ENCODE measurements around the gene TSPAN5. TPM values are rescaled to one million over a fixed set of nuclear protein-coding genes. Genes with fewer than 3 reads are reported as not detected.

The TSPAN5 gene
- total and polyA plus RNA-seq, 10 donors = 4.6 to 33.6 (median 22.9) TPM

GRCh38 chr4:98610926-98611676, 47.3 kb downstream of the TSPAN5 start:
- Histone ChIP-seq H3K4me1 (peaks cover 0 to 33% (median 6%) of the 10 kb centered on the region in 6 donors), H3K36me3 (no peaks in the 10 kb centered on the region), H3K27me3 (replicated peaks in 1 of 7) (no peaks in the 10 kb centered on the region), H3K9me3 (no peaks in the 10 kb centered on the region), H3K27ac (no peak overlapping the region), H3K4me3 (no peak overlapping the region)
- 65 to 81% (median 71%) methylated on average over 6 of the region's 6 CpGs for WGBS, 5 donors
- DNase-seq = no peak
- intact Hi-C loops (cut with DNase I; ENCODE audit: low total_unique reads) = no loop called here
- TF ChIP-seq POLR2AphosphoS5 (IDR thresholded peaks at IDR 0.05) = no peak

GRCh38 chr4:98610431-98610830, 48.0 kb downstream of the TSPAN5 start:
- Histone ChIP-seq H3K9me3 (no peaks in the 10 kb centered on the region), H3K4me1 (peaks cover 0 to 33% (median 6%) of the 10 kb centered on the region in 6 donors), H3K36me3 (no peaks in the 10 kb centered on the region), H3K4me3 (no peak overlapping the region), H3K27me3 (replicated peaks in 1 of 7) (no peaks in the 10 kb centered on the region), H3K27ac (no peak overlapping the region)
- TF ChIP-seq, protein P1, sequence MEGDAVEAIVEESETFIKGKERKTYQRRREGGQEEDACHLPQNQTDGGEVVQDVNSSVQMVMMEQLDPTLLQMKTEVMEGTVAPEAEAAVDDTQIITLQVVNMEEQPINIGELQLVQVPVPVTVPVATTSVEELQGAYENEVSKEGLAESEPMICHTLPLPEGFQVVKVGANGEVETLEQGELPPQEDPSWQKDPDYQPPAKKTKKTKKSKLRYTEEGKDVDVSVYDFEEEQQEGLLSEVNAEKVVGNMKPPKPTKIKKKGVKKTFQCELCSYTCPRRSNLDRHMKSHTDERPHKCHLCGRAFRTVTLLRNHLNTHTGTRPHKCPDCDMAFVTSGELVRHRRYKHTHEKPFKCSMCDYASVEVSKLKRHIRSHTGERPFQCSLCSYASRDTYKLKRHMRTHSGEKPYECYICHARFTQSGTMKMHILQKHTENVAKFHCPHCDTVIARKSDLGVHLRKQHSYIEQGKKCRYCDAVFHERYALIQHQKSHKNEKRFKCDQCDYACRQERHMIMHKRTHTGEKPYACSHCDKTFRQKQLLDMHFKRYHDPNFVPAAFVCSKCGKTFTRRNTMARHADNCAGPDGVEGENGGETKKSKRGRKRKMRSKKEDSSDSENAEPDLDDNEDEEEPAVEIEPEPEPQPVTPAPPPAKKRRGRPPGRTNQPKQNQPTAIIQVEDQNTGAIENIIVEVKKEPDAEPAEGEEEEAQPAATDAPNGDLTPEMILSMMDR (IDR thresholded peaks at IDR 0.05 in 8 of 11, conservative IDR thresholded peaks at IDR 0.05 in 3 of 11) = no peak
- TF ChIP-seq POLR2AphosphoS5 (IDR thresholded peaks at IDR 0.05) = no peak
- TF ChIP-seq POLR2A (IDR thresholded peaks at IDR 0.05) = no peak
- 64 to 93% (median 82%) methylated on average over 6 of the region's 6 CpGs for WGBS, 5 donors
- DNase-seq = no peak
- intact Hi-C loops (cut with DNase I; ENCODE audit: low total_unique reads) = no loop called here

DNA sequence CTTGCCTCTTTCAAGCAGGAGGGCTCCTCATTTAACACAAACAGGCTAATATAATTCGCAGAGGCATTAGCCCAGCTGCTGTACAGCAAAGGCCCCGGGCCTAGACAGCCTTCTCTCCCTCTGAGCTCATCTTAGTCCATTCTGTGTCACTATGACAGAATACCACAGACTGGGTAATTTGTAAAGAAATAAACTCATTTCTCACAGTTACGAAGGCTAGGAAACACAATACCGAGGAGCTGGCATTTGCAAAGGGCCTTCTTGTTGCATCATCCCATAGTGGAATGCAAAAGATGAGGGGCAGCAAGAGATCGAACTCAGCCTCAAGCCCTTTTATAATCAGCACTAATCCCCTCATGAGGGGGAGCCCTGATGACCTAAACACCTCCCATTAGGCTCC, 48.5 kb downstream of the TSPAN5 start:
- no peak for DNase-seq
- H3K4me3 ChIP-seq = no peak overlapping the region
- intact Hi-C loops (cut with DNase I; ENCODE audit: low total_unique reads) = no loop called here
- H3K27me3 ChIP-seq (replicated peaks in 1 of 7) = no peaks in the 10 kb centered on the region
- H3K9me3 ChIP-seq = no peaks in the 10 kb centered on the region
- WGBS, 5 donors = 75 to 95% (median 89%) methylated on average over 5 of the region's 5 CpGs
- no peak for TF ChIP-seq POLR2A (IDR thresholded peaks at IDR 0.05)
- TF ChIP-seq, protein P1 (IDR thresholded peaks at IDR 0.05 in 8 of 11, conservative IDR thresholded peaks at IDR 0.05 in 3 of 11) = no peak
- no peak for TF ChIP-seq POLR2AphosphoS5 (IDR thresholded peaks at IDR 0.05)
- peaks cover 0 to 33% (median 6%) of the 10 kb centered on the region in 6 donors for H3K4me1 ChIP-seq
- no peak overlapping the region for H3K27ac ChIP-seq
- H3K36me3 ChIP-seq = no peaks in the 10 kb centered on the region

DNA sequence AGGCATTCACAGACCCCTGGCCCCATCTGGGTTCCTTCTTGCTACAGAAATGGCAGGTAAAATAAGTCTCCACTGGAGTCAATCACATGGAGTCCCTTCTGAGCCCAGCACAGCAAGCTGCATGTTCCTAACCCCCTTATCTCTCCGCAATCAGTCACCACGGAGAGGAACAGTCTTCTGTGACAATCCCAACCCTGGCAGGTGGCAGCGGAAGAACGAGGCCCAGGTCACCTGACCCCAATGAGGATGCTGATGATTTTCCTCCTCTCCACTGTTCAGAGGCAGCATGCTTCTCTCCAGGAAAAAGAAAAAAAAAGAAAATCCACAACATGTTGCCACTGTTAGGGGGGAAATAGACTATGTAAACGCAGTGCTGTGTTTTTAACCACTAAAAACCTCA, 50.1 kb downstream of the TSPAN5 start:
- H3K36me3 ChIP-seq = no peaks in the 10 kb centered on the region
- no peak overlapping the region for H3K4me3 ChIP-seq
- no peaks in the 10 kb centered on the region for H3K9me3 ChIP-seq
- H3K27ac ChIP-seq = no peak overlapping the region
- intact Hi-C loops (cut with DNase I; ENCODE audit: low total_unique reads) = no loop called here
- H3K27me3 ChIP-seq (replicated peaks in 1 of 7) = no peaks in the 10 kb centered on the region
- DNase-seq = no peak
- TF ChIP-seq, protein P1 (IDR thresholded peaks at IDR 0.05 in 8 of 11, conservative IDR thresholded peaks at IDR 0.05 in 3 of 11) = no peak
- TF ChIP-seq POLR2A (IDR thresholded peaks at IDR 0.05) (no peak), POLR2AphosphoS5 (IDR thresholded peaks at IDR 0.05) (no peak)
- 29 to 55% (median 41%) methylated on average over 5 of the region's 5 CpGs for WGBS, 5 donors
- peaks cover 0 to 40% (median 7%) of the 10 kb centered on the region in 6 donors for H3K4me1 ChIP-seq
